Activated T-helper 2 cell treated with anti-CD3 and anti-CD28 coated beads, Interferon-gamma antibody, Interleukin-2, Interleukin-4, amounts not matched to agents 10 μg/mL and 5 μg/mL and 100 μg/mL, durations not matched to agents 14 hours and 24 hours and 36 hours (primary cell): ENCODE data around the gene EIF3I. TPM values are rescaled to one million over a fixed set of nuclear protein-coding genes. Genes with fewer than 3 reads are reported as not detected.
A peak's percentile ranks its signal among the peaks of the same experiment; 100 is the strongest.

Experiments used
- DNase-seq: peaks from one replicate; pipeline ENCODE4 v3.0.0; 2021; ENCODE audit warnings: low spot score
- H3K27ac Mint-ChIP-seq: one replicate; pipeline ENCODE4 v1.8.0; 2021; ENCODE audit warnings: mixed read lengths
- H3K27me3 Mint-ChIP-seq: one replicate; pipeline ENCODE4 v1.8.0; 2021; ENCODE audit warnings: low read depth, mixed read lengths
- H3K36me3 Mint-ChIP-seq: one replicate; pipeline ENCODE4 v1.8.0; 2021; ENCODE audit warnings: low read depth, mixed read lengths
- H3K4me1 Mint-ChIP-seq: one replicate; pipeline ENCODE4 v1.8.0; 2021; ENCODE audit warnings: low read depth, mixed read lengths
- H3K4me3 Mint-ChIP-seq: one replicate; pipeline ENCODE4 v1.8.0; 2021; ENCODE audit warnings: low read depth, mild to moderate bottlenecking, moderate library complexity, mixed read lengths
- H3K9me3 Mint-ChIP-seq: one replicate; pipeline ENCODE4 v1.8.0; 2021; ENCODE audit warnings: mixed read lengths
- intact Hi-C: fragments of 100-400 bp; cut with micrococcal nuclease; formaldehyde crosslinking; loops from one replicate; pipeline ENCODE4 v1.15.1; 2023
- total RNA-seq: library from RNA; stranded (reverse); gene quantifications from 2 replicates; pipeline ENCODE4 v1.2.3, GENCODE V29; 2022

Gene EIF3I
- total RNA-seq, 1 donor from 2014 or later = 287 TPM

GRCh38 chr1:32221581-32221979 lies 627 bp upstream of the EIF3I start:
- intact Hi-C loops = no loop called here
- H3K4me1 Mint-ChIP-seq = peaks cover 28% of the 10 kb centered on the region

DNA sequence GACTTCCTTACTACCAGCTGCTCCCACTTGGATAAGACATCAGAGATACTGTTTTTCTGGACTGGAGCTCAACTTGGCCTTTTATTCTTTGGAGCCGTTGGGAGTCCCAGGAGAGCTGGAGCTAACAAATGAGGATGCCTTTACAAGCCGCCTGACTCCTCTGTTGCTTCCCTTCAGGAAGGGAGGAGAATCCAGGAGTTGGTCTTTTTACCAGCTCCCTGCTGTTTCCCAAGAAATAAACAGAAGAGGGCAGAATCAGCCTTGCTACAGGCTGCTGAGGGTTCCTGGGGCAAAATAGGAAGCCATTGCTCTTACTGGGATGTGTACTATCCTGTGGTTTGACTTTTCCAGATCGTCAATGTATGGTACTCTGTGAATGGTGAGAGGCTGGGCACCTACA lies 1.5 kb downstream of the EIF3I start:
- no peaks in the 10 kb centered on the region for H3K27me3 Mint-ChIP-seq
- peak overlapping the region; percentile 94 for H3K4me3 Mint-ChIP-seq
- H3K4me1 Mint-ChIP-seq = peaks cover 28% of the 10 kb centered on the region
- peak overlapping the region; percentile 95 for H3K27ac Mint-ChIP-seq
- no peaks in the 10 kb centered on the region for H3K9me3 Mint-ChIP-seq
- intact Hi-C loops = loop anchor here (2.0 kb wide), 3 partner anchors 25 to 171 kb away; partner anchors contain the start of gene BSDC1
- H3K36me3 Mint-ChIP-seq = peaks cover 55% of the 10 kb centered on the region
- DNase-seq = no peak

More at GRCh38 chr1:32221581-32221979, 627 bp upstream of the EIF3I start:
- Mint-ChIP-seq H3K36me3 (peaks cover 46% of the 10 kb centered on the region), H3K27ac (peak overlapping the region; percentile 95), H3K4me3 (peak overlapping the region; percentile 94), H3K9me3 (no peaks in the 10 kb centered on the region), H3K27me3 (no peaks in the 10 kb centered on the region)
- DNase-seq = no peak

DNA sequence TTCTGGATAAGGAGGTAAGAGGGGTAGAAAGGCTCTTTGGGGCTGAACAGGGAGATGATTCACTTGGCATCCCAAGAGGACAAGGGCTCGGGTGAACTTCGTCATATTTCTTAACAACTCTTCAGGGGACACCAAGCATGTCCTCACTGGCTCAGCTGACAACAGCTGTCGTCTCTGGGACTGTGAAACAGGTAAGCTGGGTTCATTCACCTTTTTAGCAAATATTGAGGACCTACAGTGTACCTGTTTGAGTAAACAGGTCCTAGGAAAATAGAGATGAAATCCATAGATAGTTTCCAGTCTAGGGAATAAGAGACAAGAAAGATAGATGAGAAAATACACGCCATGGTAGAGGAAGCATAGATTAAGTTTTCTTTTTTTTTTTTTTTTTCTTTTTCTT lies 2.1 kb downstream of the EIF3I start:
- intact Hi-C loops = no loop called here
- no peaks in the 10 kb centered on the region for H3K27me3 Mint-ChIP-seq

DNA sequence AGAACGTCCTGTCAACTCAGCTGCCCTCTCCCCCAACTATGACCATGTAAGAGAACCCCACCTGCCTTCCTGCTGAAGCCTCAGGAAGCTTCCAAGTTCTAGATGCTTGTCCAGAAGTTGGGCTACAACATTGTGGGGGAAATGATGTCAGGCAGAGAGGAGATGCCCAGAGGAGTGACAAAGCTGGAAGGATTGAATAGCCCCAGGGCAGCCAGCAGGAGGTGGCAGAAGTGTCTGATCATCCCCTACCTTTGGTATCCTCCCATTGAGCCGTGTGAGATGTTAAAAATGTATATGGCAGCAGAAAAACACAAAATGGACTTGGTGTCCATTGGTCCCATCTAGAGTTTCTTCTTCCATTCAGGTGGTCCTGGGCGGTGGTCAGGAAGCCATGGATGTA lies 6.6 kb downstream of the EIF3I start:
- H3K9me3 Mint-ChIP-seq = no peaks in the 10 kb centered on the region
- intact Hi-C loops = no loop called here
- DNase-seq = no peak
- no peak overlapping the region for H3K4me3 Mint-ChIP-seq
- peaks cover 7% of the 10 kb centered on the region for H3K4me1 Mint-ChIP-seq
- H3K36me3 Mint-ChIP-seq = peaks cover 56% of the 10 kb centered on the region
- H3K27me3 Mint-ChIP-seq = no peaks in the 10 kb centered on the region
- H3K27ac Mint-ChIP-seq = no peak overlapping the region

More for the DNA sequence above, 2.1 kb downstream of the EIF3I start:
- Mint-ChIP-seq H3K9me3 (no peaks in the 10 kb centered on the region), H3K4me3 (peak overlapping the region; percentile 94), H3K27ac (peak overlapping the region; percentile 95), H3K4me1 (peaks cover 28% of the 10 kb centered on the region), H3K36me3 (peaks cover 58% of the 10 kb centered on the region)
- no peak for DNase-seq

GRCh38 chr1:32231843-32232432 lies 9.7 kb downstream of the EIF3I start:
- Mint-ChIP-seq H3K27ac (no peak overlapping the region), H3K36me3 (peaks cover 37% of the 10 kb centered on the region), H3K9me3 (no peaks in the 10 kb centered on the region), H3K4me3 (no peak overlapping the region), H3K4me1 (no peaks in the 10 kb centered on the region), H3K27me3 (no peaks in the 10 kb centered on the region)
- intact Hi-C loops = no loop called here
- DNase-seq = no peak

DNA sequence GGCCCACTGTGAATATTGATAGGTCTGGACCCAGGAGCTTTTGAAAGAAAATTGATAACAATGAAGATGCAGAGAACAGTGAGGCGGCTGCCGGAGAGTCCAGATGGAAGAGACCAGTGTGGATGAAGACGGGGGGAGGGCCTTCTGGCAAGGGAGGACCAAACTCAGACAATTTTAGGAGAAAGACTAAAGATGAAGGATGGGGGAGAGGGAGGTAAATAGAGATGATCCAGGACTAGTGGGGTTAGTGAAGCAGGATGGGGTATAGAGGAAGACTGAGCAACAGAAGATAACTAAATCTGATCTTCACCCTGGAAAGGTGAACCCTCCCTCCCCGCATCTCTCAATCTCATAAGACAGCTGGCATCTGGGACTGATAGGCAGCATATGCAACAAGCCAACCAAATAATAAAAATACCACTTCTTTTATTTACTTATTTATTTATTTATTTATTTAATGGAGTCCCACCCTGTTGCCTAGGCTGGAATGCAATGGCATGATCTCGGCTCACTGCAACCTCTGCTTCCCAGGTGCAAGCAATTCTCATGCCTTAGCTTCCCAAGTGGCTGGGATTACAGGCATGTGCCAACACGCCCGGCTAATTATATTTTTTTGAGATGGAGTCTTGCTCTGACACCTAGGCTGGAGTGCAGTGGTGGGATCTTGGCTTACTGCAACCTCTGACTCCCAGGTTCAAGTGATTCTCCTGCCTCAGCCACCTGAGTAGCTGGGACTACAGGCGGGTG lies 10.5 kb downstream of the EIF3I start:
- H3K27me3 Mint-ChIP-seq = no peaks in the 10 kb centered on the region
- no peak for DNase-seq
- intact Hi-C loops = no loop called here
- H3K27ac Mint-ChIP-seq = no peak overlapping the region
- H3K4me3 Mint-ChIP-seq = no peak overlapping the region
- H3K9me3 Mint-ChIP-seq = no peaks in the 10 kb centered on the region
- H3K4me1 Mint-ChIP-seq = no peaks in the 10 kb centered on the region
- H3K36me3 Mint-ChIP-seq = peaks cover 31% of the 10 kb centered on the region

DNA sequence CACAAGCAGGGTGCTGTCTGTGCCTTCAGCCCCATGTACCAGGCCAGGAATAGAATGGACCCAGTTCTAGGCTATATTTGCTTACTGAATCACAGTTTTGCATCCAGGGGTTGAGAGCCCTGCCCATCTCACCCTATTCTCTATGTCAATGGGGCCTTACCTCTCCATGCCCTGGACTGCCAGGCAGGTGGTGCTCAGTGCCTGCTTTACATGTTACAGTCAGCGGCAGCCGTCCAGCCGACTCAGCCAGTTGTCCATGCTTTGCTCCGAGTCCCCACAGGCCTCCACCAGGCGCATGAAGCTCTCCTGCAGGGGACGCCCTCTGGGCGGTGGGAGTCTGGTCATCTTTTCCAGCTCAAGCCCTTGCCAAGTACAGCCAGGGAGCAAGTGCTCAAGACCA lies 12.6 kb downstream of the EIF3I start:
- DNase-seq = no peak
- H3K27ac Mint-ChIP-seq = no peak overlapping the region
- peaks cover 16% of the 10 kb centered on the region for H3K36me3 Mint-ChIP-seq
- intact Hi-C loops = no loop called here
- no peaks in the 10 kb centered on the region for H3K4me1 Mint-ChIP-seq
- no peak overlapping the region for H3K4me3 Mint-ChIP-seq
- H3K9me3 Mint-ChIP-seq = no peaks in the 10 kb centered on the region
- no peaks in the 10 kb centered on the region for H3K27me3 Mint-ChIP-seq

DNA sequence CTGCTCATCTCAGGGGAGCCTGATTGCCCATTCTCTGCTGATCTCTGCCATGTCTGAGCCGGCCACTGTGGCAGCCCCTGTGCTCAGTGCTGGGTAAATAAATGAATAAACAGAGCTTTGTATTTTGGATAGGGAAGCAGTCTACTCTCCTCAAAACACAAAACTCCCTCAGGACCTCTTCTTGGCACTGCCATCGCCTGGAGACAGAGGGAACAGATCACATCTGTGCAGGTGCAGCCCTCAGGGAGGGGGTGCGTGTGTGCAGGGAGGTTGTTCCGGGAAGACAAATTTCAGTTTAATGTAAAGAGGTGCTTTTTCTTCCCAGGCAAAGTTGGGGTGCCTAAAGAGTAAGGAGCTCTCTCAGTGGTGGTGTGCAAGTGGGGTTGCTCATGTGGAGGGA lies 17.1 kb downstream of the EIF3I start:
- no peak for DNase-seq
- Mint-ChIP-seq H3K4me1 (peaks cover 13% of the 10 kb centered on the region), H3K36me3 (no peaks in the 10 kb centered on the region), H3K4me3 (peak overlapping the region; percentile 9), H3K9me3 (no peaks in the 10 kb centered on the region), H3K27ac (no peak overlapping the region), H3K27me3 (no peaks in the 10 kb centered on the region)
- intact Hi-C loops = no loop called here

GRCh38 chr1:32239790-32240139 lies 17.6 kb downstream of the EIF3I start:
- DNase-seq = no peak
- Mint-ChIP-seq H3K27me3 (no peaks in the 10 kb centered on the region), H3K36me3 (no peaks in the 10 kb centered on the region), H3K4me3 (peak overlapping the region; percentile 78), H3K9me3 (no peaks in the 10 kb centered on the region), H3K4me1 (peaks cover 13% of the 10 kb centered on the region), H3K27ac (no peak overlapping the region)
- intact Hi-C loops = no loop called here

GRCh38 chr1:32240140-32240951 lies 18.1 kb downstream of the EIF3I start:
- no peaks in the 10 kb centered on the region for H3K36me3 Mint-ChIP-seq
- no peak overlapping the region for H3K27ac Mint-ChIP-seq
- intact Hi-C loops = no loop called here
- H3K4me1 Mint-ChIP-seq = peaks cover 13% of the 10 kb centered on the region
- no peaks in the 10 kb centered on the region for H3K9me3 Mint-ChIP-seq
- H3K4me3 Mint-ChIP-seq = peak overlapping the region; percentile 78
- DNase-seq = no peak
- no peaks in the 10 kb centered on the region for H3K27me3 Mint-ChIP-seq

- Mint-ChIP-seq H3K4me1 (peaks cover 13% of the 10 kb centered on the region), H3K4me3 (peak overlapping the region; percentile 78), H3K27me3 (no peaks in the 10 kb centered on the region), H3K27ac (no peak overlapping the region), H3K9me3 (no peaks in the 10 kb centered on the region), H3K36me3 (no peaks in the 10 kb centered on the region)
- DNase-seq = no peak
- intact Hi-C loops = no loop called here
Observed at GRCh38 chr1:32241001-32241763, 19.0 kb downstream of the EIF3I start.

GRCh38 chr1:32242341-32242851 lies 20.2 kb downstream of the EIF3I start:
- Mint-ChIP-seq H3K4me3 (no peak overlapping the region), H3K36me3 (no peaks in the 10 kb centered on the region), H3K4me1 (peaks cover 13% of the 10 kb centered on the region), H3K27me3 (no peaks in the 10 kb centered on the region), H3K27ac (no peak overlapping the region), H3K9me3 (no peaks in the 10 kb centered on the region)
- no peak for DNase-seq
- intact Hi-C loops = no loop called here
